ENCODE data around the gene MAT2A.

Gene MAT2A

GRCh38 chr2:85539361-85540132 is 579 bp downstream of the MAT2A start:
- peaks cover 38% of the 10 kb centered on the region for H4K20me1 ChIP-seq (ENCODE audit: insufficient read depth)
- peaks cover 63% of the 10 kb centered on the region for H3K79me2 ChIP-seq (ENCODE audit: insufficient read depth, low read depth)
- H3K27ac ChIP-seq, result peak overlapping the region; percentile 99
- H3K4me2 ChIP-seq, result peak overlapping the region; percentile 97
- H3K4me3 ChIP-seq (IDR thresholded peaks at IDR 0.05; ENCODE audit: insufficient read depth, low read depth, low read length), result peak overlapping the region; percentile 93
- H3K4me1 ChIP-seq (ENCODE audit: low read depth, poor library complexity, severe bottlenecking), result peaks cover 35% of the 10 kb centered on the region
- no peak for TF ChIP-seq CTCF (conservative IDR thresholded peaks at IDR 0.05; ENCODE audit: low read depth, low read length)
- H3K27me3 ChIP-seq (ENCODE audit: insufficient read depth, low read depth), result no peaks in the 10 kb centered on the region; the same call in 1 of the 2 replicates
- no peak overlapping the region for H2AFZ ChIP-seq (ENCODE audit: low read depth)
- peak overlapping the region; percentile 100 for H3K9ac ChIP-seq
- peaks cover 37% of the 10 kb centered on the region for H3K36me3 ChIP-seq (ENCODE audit: insufficient read depth)

- H3K79me2 ChIP-seq (ENCODE audit: insufficient read depth, low read depth), result peaks cover 63% of the 10 kb centered on the region
- H3K4me1 ChIP-seq (ENCODE audit: low read depth, poor library complexity, severe bottlenecking), result peaks cover 35% of the 10 kb centered on the region
- peaks cover 38% of the 10 kb centered on the region for H4K20me1 ChIP-seq (ENCODE audit: insufficient read depth)
- H3K27me3 ChIP-seq (ENCODE audit: insufficient read depth, low read depth), result no peaks in the 10 kb centered on the region; the same call in 1 of the 2 replicates
- peak overlapping the region; percentile 99 for H3K27ac ChIP-seq
- peak overlapping the region; percentile 93 for H3K4me3 ChIP-seq (IDR thresholded peaks at IDR 0.05; ENCODE audit: insufficient read depth, low read depth, low read length)
- peak overlapping the region; percentile 100 for H3K9ac ChIP-seq
- H2AFZ ChIP-seq (ENCODE audit: low read depth), result no peak overlapping the region
- no peak for TF ChIP-seq CTCF (conservative IDR thresholded peaks at IDR 0.05; ENCODE audit: low read depth, low read length)
- H3K4me2 ChIP-seq, result peak overlapping the region; percentile 97
- peaks cover 37% of the 10 kb centered on the region for H3K36me3 ChIP-seq (ENCODE audit: insufficient read depth)
These were observed 1.2 kb downstream of the MAT2A start for GRCh38 chr2:85540133-85540648.

GRCh38 chr2:85541262-85541661 is 2.3 kb downstream of the MAT2A start:
- TF ChIP-seq CTCF (conservative IDR thresholded peaks at IDR 0.05; ENCODE audit: low read depth, low read length), result no peak
- H3K9ac ChIP-seq, result peak overlapping the region; percentile 100; the same call in 1 of the 2 replicates
- no peaks in the 10 kb centered on the region; the same call in 1 of the 2 replicates for H3K27me3 ChIP-seq (ENCODE audit: insufficient read depth, low read depth)
- H3K4me3 ChIP-seq (IDR thresholded peaks at IDR 0.05; ENCODE audit: insufficient read depth, low read depth, low read length), result no peak overlapping the region
- H4K20me1 ChIP-seq (ENCODE audit: insufficient read depth), result peaks cover 48% of the 10 kb centered on the region
- H3K79me2 ChIP-seq (ENCODE audit: insufficient read depth, low read depth), result peaks cover 63% of the 10 kb centered on the region
- H3K4me1 ChIP-seq (ENCODE audit: low read depth, poor library complexity, severe bottlenecking), result peaks cover 35% of the 10 kb centered on the region
- no peak overlapping the region for H2AFZ ChIP-seq (ENCODE audit: low read depth)
- H3K27ac ChIP-seq, result peak overlapping the region; percentile 99; the same call in 1 of the 2 replicates
- peak overlapping the region; percentile 97 for H3K4me2 ChIP-seq
- H3K36me3 ChIP-seq (ENCODE audit: insufficient read depth), result peaks cover 37% of the 10 kb centered on the region

- Histone ChIP-seq H3K4me3 (IDR thresholded peaks at IDR 0.05; ENCODE audit: insufficient read depth, low read depth, low read length) (no peak overlapping the region), H3K27me3 (ENCODE audit: insufficient read depth, low read depth) (no peaks in the 10 kb centered on the region; the same call in 1 of the 2 replicates), H3K79me2 (ENCODE audit: insufficient read depth, low read depth) (peaks cover 61% of the 10 kb centered on the region), H3K4me1 (ENCODE audit: low read depth, poor library complexity, severe bottlenecking) (peaks cover 32% of the 10 kb centered on the region), H3K36me3 (ENCODE audit: insufficient read depth) (peaks cover 37% of the 10 kb centered on the region), H3K4me2 (peak overlapping the region; percentile 97), H3K27ac (peak overlapping the region; percentile 99; the same call in 1 of the 2 replicates), H3K9ac (peak overlapping the region; percentile 100; the same call in 1 of the 2 replicates), H4K20me1 (ENCODE audit: insufficient read depth) (peaks cover 48% of the 10 kb centered on the region), H2AFZ (ENCODE audit: low read depth) (no peak overlapping the region)
- no peak for TF ChIP-seq CTCF (conservative IDR thresholded peaks at IDR 0.05; ENCODE audit: low read depth, low read length)
These were observed 2.9 kb downstream of the MAT2A start for GRCh38 chr2:85541753-85542457.

Measured in KMS-11 (cell line).